HepG2 (cell line): ENCODE measurements around the gene GPR37L1. TPM values are rescaled to one million over a fixed set of nuclear protein-coding genes. Genes with fewer than 3 reads are reported as not detected.
A peak's percentile ranks its signal among the peaks of the same experiment; 100 is the strongest.

Source experiments
- ATAD3A ChIP-seq: sonication (generic); formaldehyde crosslinking; IDR thresholded peaks from 2 replicates; pipeline ENCODE4 v1.4.0; 2020; ENCODE audit warnings: missing genetic modification reagents
- SRF ChIP-seq: IDR thresholded peaks from 2 replicates; pipeline ENCODE4 v1.6.1; 2011; ENCODE audit warnings: mild to moderate bottlenecking, low read depth, low read length, moderate library complexity
- TOE1 ChIP-seq: sonication (generic); formaldehyde crosslinking; IDR thresholded peaks from 2 replicates; pipeline ENCODE4 v1.4.0; 2020; ENCODE audit warnings: mild to moderate bottlenecking, missing genetic modification reagents
- ZFP36L1 ChIP-seq: sonication (generic); formaldehyde crosslinking; IDR thresholded peaks from 2 replicates; pipeline ENCODE4 v1.8.0; 2022; ENCODE audit warnings: mild to moderate bottlenecking, missing genetic modification reagents, moderate library complexity
- ZHX1 ChIP-seq: sonication (generic); formaldehyde crosslinking; IDR thresholded peaks from 2 replicates; pipeline ENCODE4 v1.8.1; 2022; ENCODE audit warnings: low read depth, mild to moderate bottlenecking, missing genetic modification reagents
- ZNF101 ChIP-seq: sonication (generic); formaldehyde crosslinking; IDR thresholded peaks from 2 replicates; pipeline ENCODE4 v1.4.0; 2020; ENCODE audit warnings: mild to moderate bottlenecking, low read depth, missing genetic modification reagents, borderline replicate concordance
- ZNF136 ChIP-seq: sonication (generic); formaldehyde crosslinking; IDR thresholded peaks from 2 replicates; pipeline ENCODE4 v1.8.1; 2022; ENCODE audit warnings: low read depth, mild to moderate bottlenecking, moderate library complexity, missing genetic modification reagents
- ZNF18 ChIP-seq: sonication (generic); formaldehyde crosslinking; IDR thresholded peaks from 2 replicates; pipeline ENCODE4 v1.8.0; 2022; ENCODE audit warnings: mild to moderate bottlenecking, missing genetic modification reagents; ENCODE audit not compliant: insufficient replicate concordance
- ZNF263 ChIP-seq: sonication (generic); formaldehyde crosslinking; IDR thresholded peaks from 2 replicates; pipeline ENCODE4 v1.4.0; 2020; ENCODE audit warnings: missing genetic modification reagents
- ZNF362 ChIP-seq: sonication (generic); formaldehyde crosslinking; IDR thresholded peaks from 2 replicates; pipeline ENCODE4 v1.4.0; 2020; ENCODE audit warnings: missing genetic modification reagents, mild to moderate bottlenecking, borderline replicate concordance
- ZNF441 ChIP-seq: sonication (generic); formaldehyde crosslinking; IDR thresholded peaks from 2 replicates; pipeline ENCODE4 v1.7.0; 2021; ENCODE audit warnings: missing genetic modification reagents, borderline replicate concordance
- ZNF644 ChIP-seq: IDR thresholded peaks from 2 replicates; pipeline ENCODE4 v1.6.1; 2016; ENCODE audit warnings: low read depth
- ZNF839 ChIP-seq: sonication (generic); formaldehyde crosslinking; IDR thresholded peaks from 2 replicates; pipeline ENCODE4 v1.4.0; 2020; ENCODE audit warnings: missing genetic modification reagents, mild to moderate bottlenecking, borderline replicate concordance
- polyA plus RNA-seq, 8 experiments: library from polyadenylated mRNA; depleted of rRNA in 3 of 8; stranded (reverse) in 7 of 8; unstranded in 1 of 8; fragments of >200 nt; fragmentation: Illumina TruSeq in 4 of 8; extraction: Trizol in 4 of 8; gene quantifications; 2 replicates each; pipeline versions ENCODE4 v1.2.1 to v1.2.3, GENCODE V29; 2011 to 2016; ENCODE audit warnings: low read depth in 4 of 8, missing spikeins in 1 of 8, mixed read lengths in 1 of 8; ENCODE audit not compliant: insufficient read depth in 1 of 8
- total RNA-seq, 5 experiments: library from RNA; depleted of rRNA; stranded (reverse); fragments of >200 nt; fragmentation: Illumina TruSeq; extraction: Trizol; gene quantifications; 2 replicates each; pipeline ENCODE4 v1.2.3, GENCODE V29; 2016; ENCODE audit warnings: low read depth in 1 of 5
- TF ChIP-seq, protein P1 (sequence below): sonication (generic); formaldehyde crosslinking; IDR thresholded peaks from 2 replicates; pipeline ENCODE4 v1.4.0; 2020; ENCODE audit warnings: missing genetic modification reagents
- TF ChIP-seq, protein P2 (sequence below): sonication (generic); formaldehyde crosslinking; IDR thresholded peaks from 2 replicates; pipeline ENCODE4 v1.5.1; 2020; ENCODE audit warnings: missing genetic modification reagents, mild to moderate bottlenecking, borderline replicate concordance

The GPR37L1 gene
- total and polyA plus RNA-seq, 2 of the 13 experiments (the other 11 are each of a cell fraction or from before 2014, with no cell fraction given) = 0.13 TPM; not detected in 1

GRCh38 chr1:202122639-202123335 is at the start of gene GPR37L1 (continued):
- TF ChIP-seq ZNF441 (no peak), ZNF101 (no peak), ZHX1 (CRISPR knock-in tag) (no peak), ZFP36L1 (CRISPR knock-in tag) (no peak), TOE1 (no peak), ZNF362 (CRISPR knock-in tag) (no peak), ZNF18 (CRISPR knock-in tag) (no peak), ZNF644 (CRISPR knock-in tag) (no peak), ZNF136 (CRISPR knock-in tag) (no peak), SRF (no peak), ZNF839 (CRISPR knock-in tag) (no peak), ZNF263 (peak; percentile 15; the same call in 1 of the 2 replicates), ATAD3A (no peak)
- TF ChIP-seq, protein P1, sequence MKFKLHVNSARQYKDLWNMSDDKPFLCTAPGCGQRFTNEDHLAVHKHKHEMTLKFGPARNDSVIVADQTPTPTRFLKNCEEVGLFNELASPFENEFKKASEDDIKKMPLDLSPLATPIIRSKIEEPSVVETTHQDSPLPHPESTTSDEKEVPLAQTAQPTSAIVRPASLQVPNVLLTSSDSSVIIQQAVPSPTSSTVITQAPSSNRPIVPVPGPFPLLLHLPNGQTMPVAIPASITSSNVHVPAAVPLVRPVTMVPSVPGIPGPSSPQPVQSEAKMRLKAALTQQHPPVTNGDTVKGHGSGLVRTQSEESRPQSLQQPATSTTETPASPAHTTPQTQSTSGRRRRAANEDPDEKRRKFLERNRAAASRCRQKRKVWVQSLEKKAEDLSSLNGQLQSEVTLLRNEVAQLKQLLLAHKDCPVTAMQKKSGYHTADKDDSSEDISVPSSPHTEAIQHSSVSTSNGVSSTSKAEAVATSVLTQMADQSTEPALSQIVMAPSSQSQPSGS (CRISPR knock-in tag) = 0 out of 2 replicates have a peak, but pooled peaks have one; percentile 18
- TF ChIP-seq, protein P2, sequence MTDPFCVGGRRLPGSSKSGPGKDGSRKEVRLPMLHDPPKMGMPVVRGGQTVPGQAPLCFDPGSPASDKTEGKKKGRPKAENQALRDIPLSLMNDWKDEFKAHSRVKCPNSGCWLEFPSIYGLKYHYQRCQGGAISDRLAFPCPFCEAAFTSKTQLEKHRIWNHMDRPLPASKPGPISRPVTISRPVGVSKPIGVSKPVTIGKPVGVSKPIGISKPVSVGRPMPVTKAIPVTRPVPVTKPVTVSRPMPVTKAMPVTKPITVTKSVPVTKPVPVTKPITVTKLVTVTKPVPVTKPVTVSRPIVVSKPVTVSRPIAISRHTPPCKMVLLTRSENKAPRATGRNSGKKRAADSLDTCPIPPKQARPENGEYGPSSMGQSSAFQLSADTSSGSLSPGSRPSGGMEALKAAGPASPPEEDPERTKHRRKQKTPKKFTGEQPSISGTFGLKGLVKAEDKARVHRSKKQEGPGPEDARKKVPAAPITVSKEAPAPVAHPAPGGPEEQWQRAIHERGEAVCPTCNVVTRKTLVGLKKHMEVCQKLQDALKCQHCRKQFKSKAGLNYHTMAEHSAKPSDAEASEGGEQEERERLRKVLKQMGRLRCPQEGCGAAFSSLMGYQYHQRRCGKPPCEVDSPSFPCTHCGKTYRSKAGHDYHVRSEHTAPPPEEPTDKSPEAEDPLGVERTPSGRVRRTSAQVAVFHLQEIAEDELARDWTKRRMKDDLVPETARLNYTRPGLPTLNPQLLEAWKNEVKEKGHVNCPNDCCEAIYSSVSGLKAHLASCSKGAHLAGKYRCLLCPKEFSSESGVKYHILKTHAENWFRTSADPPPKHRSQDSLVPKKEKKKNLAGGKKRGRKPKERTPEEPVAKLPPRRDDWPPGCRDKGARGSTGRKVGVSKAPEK (CRISPR knock-in tag) = no peak
